GM21529 (cell line): ENCODE results near the gene C1QTNF9B.
"Not testable (repeated sequence)": the region's sequence is repeated elsewhere in the genome, so short reads cannot be mapped to it uniquely, and the experiment has no call there.

Experiments used
- ATAC-seq: cut with Tn5 transposase; IDR thresholded peaks from one replicate; pipeline ENCODE4 v1.9.1; 2021; ENCODE audit not compliant: unreplicated experiment

C1QTNF9B gene

GRCh38 chr13:23894746-23895145, 2.6 kb downstream of the C1QTNF9B start:
- ATAC-seq = not testable (repeated sequence)

DNA sequence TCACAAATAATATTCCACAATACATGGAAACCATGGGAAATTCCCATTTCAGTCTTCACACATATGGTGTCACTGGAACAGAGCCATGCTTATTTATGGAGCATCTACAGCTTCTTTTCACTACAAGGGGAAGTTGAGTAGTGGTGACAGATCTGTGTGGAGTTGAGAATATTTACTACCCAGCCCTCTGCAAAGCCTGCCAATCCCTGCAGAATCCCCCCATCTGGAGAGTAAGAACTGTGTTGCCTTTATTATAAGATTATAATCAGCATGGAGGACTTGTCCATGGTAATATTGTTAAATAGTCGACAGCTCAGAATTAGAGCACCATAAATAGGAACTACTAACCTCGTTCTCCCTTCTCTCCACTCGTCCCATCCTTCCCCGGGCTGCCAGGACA, 3.5 kb downstream of the C1QTNF9B start:
- not testable (repeated sequence) for ATAC-seq

DNA sequence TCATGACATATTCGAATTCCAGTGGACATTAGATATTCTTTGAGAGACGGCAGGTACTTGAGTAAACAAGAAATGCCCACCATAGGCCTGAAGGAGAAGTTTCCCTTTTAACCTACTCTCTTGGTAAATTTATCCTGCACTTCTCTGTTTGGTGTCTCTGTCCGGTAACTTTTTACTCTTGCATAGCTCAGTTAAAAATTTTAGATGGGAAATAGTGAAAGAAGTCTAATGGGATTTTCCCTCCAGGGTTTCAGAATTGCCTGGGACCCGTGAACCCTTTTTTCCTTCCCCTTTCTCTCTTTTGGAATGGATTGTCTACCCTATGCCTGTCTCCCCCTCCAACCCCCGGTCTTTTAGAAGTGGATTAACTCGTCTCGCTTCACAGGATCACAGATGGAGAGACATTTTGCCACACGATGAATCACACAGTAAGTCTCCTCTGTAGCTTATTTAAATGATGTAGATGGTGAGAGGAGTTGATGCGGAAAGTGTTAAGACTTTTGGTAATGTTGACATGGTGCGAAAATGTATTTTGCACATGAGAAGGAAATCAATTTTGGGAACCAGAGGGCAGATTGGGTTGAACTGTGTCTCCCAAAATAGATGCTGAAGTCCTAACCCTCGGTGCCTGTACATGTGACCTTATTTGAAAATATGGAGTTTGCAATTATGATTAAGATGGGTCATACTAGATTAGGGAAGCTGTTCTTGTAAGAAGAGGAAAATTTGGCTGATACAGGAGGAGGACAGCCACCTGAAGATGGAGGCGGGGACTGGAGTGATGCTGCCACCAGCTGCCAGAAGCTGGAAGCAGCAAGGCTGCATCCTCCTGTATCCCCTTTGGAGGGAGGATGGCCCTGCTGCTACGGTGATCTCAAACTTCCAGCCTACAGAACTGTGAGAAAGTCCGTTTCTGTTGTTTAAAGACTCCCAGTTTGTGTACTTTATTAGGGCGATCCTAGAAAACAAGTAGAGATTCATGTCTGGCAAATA, 7.4 kb downstream of the C1QTNF9B start:
- peak; percentile 10 for ATAC-seq

DNA sequence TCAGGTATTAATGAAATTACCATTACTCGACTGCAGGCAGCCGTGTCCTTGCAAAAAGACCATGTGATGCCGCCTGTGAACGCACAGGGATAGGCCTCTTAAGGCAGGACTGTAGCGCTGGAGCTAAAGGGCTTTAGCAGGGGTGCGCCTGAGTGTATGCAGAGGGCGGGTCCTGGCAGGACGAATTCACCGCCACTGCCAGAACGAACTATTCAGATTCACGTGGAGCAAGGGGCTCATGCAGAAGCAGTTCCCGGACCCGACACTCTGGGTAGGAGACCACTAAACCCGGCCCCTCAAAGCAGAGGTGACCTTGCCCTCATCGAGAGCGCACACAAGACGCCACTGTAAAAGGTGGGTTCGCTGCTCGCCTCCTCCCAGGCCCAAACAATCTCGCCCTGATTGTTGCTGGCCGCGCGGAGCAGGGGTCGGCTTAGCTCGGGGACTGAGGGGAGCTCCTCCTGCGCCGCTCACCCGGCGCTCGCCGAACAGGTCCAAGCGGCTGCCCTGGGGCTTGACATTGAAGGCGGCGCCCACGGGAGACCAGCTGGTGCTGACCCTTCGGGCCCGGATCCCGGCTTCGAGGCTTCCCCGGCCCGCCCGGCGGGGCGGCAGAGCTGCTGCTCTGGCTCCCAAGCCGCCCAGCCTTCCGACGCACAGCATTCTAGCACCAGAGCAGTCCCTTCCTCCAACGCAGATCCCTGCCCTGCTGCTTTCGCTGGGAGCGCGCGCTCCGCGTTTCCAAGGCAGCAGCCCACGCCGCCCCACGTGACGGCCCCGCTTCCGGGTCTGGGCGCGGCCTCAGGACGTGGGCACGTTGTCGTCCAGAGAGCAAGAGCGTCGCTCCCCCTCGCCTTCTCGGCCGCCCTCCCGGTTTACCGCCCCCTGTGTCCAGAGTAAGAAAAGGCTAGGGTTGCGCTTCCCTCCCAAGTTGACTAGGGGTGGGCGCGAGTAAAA, 8.4 kb downstream of the C1QTNF9B start, which contains the start of gene MIPEP:
MIPEP (minus strand) TSS at position 743 of the 957 bp plus-strand sequence; CDS start at position 663, 80 bp downstream.
- ATAC-seq = peak; percentile 92

- not testable (repeated sequence) for ATAC-seq
These were observed 12.9 kb downstream of the C1QTNF9B start for GRCh38 chr13:23884361-23884760.

- ATAC-seq = no peak
These were observed 14.0 kb downstream of the C1QTNF9B start for GRCh38 chr13:23883255-23883654.

DNA sequence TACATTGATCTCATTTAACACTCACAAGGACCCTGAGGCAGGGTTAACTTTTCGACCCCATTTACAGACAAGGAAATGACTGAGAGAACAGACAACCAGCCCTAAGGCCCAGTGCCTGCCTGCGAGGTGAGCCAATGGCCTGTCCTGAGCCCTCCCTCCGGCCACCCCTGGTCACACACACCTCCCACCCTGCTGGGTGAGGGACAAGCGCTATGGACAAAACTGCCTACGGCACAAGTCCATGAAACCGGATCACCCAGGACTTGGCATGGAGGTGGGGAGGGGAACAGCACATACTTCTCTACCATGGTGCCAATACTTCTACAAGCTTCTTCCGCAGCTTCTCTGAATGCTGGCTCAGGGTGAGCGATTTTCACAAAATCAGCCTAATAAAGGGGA, 15.9 kb downstream of the C1QTNF9B start:
- ATAC-seq = not testable (repeated sequence)

GRCh38 chr13:23880493-23881401, 16.6 kb downstream of the C1QTNF9B start:
- not testable (repeated sequence) for ATAC-seq

DNA sequence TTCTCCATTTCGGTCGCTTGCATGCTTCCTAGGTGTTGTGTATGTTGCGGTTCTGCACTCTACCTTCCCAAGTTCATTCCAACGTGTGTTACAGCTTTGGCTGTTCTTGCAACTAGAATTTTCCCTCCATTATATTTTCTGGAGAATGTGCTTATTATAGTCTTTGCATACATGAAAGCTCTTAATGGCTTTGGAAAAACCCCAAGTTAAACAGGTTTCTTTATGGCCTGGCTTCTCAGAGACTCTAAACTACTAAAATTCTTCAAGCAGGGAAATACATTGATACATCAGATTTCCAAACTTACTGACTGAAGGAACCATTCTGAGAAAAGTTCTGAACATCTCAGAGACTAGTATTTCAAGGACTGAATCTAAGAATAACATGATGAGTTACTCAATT, 20.0 kb downstream of the C1QTNF9B start:
- ATAC-seq = no peak

- no peak for ATAC-seq
These were observed 21.0 kb downstream of the C1QTNF9B start for GRCh38 chr13:23876265-23876664.

- ATAC-seq = no peak
These were observed 25.6 kb downstream of the C1QTNF9B start for GRCh38 chr13:23871616-23872220.

DNA sequence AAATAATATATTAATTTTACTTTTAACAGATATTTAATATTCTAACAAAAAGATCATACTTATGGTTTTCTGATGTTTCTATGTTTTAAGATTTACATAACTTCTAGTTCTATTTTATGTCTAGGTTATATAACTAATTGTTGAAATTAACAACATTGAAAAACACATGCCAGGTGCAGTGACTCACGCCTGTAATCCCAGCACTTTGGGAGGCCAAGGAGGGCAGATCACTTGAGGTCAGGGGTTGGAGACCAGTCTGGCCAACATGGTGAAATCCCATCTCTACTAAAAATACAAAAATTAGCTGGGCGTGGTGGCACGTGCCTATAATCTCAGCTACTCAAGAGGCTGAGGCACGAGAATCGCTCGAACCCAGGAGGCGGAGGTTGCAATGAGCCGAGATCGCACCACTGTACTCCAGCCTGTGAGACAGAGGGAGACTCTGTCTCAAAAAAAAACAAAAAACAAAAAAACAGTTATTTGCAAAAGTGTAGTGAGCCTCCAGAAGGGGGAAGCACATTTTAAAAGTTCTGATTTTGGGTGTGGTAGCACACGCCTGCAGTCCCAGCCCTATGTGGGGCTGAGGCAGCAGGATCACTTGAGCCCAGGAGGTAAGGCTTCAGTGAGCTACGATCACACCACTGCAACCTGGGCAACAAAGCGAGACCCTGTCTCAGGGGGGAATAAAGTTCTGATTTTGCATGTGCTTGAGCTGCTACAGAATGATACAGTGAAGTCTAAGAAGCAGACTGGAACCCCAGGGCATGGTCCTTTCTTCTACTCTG, 26.8 kb downstream of the C1QTNF9B start:
- ATAC-seq = no peak

DNA sequence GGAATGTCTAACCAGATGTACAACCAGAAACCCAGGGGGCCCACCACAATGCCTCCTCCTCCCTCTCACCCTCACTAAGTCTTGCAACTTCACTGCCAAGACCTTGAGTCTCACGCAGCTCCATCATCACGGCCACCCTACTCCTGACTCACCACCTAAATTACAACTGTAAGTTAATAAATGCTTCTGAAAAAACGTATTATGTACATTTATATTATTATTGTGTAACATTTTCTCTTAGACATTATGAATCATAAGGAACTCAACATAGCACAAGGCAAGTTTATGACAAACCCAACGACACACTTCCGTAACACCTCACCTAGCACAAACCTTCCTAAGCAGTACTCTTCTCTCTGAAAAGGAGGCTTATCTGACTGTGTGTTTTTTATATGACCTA, 28.8 kb downstream of the C1QTNF9B start:
- no peak for ATAC-seq

DNA sequence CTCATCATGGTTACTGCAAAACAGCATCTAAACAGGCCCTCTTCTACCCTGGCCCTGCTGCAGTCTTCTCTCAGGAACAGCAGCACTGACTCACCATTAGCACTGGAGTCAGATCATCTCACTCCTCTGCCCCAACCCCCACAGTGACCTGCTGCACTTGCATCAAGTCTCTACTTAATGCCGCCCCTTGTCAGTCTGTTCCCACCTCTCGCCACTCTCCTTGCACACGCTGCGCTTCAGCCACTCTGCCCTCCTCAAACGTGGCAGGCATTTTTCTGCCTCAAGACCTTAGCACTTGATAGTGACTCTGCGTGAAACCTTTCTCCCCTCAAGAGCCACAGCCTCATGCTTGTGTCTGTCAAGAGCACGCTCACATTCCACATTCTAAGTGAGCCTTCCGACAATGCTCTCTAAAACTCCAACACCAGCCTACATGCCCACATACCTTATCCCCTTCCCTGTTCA, 30.2 kb downstream of the C1QTNF9B start:
- ATAC-seq = no peak

DNA sequence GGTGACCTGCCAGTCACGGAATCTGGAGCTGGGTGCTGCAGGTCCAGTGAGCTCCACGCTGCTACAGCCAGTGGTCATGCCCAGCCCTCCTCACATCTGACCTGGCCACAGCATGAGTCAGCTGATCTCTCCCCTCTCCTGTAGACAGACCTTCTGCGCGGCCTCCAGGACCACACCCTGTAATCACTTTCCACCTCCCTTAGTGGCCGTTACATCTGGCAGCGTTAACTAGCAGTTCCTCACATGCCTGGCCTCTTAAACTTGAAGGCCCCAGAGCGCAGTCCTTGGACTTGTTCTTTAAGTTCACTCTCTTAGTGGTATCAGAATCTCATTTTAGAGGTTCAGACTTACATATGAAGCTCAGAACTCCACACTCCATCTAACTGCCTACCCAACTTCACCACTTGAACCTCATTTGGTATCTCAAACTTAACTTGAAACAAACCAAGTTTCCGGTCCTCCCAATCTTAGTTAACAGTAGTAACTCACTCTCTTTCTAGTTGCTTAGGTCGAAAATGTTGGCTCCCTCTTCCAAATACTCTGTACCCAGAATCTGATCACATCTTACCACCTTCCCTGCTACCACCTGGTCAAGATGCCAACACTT, 30.8 kb downstream of the C1QTNF9B start:
- ATAC-seq = no peak

- no peak for ATAC-seq
These were observed 31.4 kb downstream of the C1QTNF9B start for GRCh38 chr13:23865906-23866305.

DNA sequence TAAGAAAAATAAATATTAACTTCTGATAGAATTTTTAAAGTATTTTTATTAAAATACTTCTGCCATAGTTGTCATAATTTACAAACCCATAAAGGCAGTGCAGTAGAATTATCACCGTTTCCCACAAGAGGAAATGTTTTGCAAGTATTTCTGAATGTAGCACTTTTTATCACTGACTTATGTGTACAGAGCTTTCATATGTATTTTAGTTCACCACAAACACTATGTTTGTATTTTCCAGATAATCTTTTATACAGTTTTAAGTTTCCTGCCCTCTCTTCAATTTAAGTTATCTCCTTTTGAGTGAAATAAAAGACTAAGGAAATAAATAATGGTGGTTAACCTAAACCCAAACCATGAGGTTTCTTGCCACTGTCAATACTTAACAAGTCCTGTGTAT, 32.3 kb downstream of the C1QTNF9B start:
- ATAC-seq = no peak

DNA sequence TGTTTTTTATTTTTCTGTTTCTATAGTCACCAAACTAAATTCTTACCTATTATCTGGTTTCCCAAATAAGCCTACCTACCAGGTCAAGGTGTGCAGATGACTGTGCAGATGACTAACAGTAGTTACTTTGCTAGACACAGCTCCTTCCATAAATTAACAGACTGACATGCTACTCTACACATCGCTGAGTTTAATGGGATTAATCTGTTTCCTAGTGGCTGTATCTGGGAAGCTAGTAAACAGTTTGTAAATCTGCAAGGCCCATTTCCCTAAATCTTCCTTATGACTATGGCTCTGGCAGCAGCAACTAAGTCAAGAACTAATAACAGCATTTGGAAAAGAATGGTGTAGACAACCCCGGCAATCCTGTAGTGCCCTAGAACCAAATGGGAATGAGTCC, 36.0 kb downstream of the C1QTNF9B start:
- ATAC-seq = no peak

DNA sequence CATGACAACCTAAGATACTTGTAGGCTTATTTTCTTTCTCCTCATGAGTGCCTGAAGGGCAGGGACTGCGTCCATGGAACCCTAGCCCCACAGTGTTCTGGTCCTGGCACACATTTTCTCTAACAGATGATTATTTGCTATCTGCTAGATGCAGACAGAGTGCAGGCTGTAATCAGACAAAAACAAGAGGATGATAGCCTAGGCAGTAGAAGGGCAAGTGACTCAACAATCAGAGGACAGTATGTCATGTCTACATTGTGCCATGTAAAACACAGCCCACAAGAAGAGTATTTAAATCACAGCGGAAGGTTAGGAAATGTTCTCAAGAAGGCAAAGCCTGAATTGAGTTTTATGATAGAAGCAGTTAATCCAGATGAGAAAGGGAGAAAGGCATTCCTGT, 37.4 kb downstream of the C1QTNF9B start:
- ATAC-seq = no peak
